Uterus (tissue), 2 donors: Measurements from ENCODE around the gene MPPED1.

Experiments used
- CTCF ChIP-seq, 4 experiments: fragments of 200-600 bp in 2 of 4; fragments of 450-650 bp in 2 of 4; sonication (generic) in 2 of 4; IDR thresholded peaks; one replicate each; pipeline ENCODE4 v1.5.1; 2016 to 2019; ENCODE audit warnings: antibody characterized with exemption in 4 of 4, mild to moderate bottlenecking in 2 of 4, moderate library complexity in 1 of 4
- POLR2A ChIP-seq, 2 donors: fragments of 450-650 bp; IDR thresholded peaks; one replicate each; pipeline ENCODE4 v1.6.1; 2016; ENCODE audit warnings: antibody characterized with exemption in 2 of 2, mild to moderate bottlenecking in 1 of 2, moderate library complexity in 1 of 2

DNA sequence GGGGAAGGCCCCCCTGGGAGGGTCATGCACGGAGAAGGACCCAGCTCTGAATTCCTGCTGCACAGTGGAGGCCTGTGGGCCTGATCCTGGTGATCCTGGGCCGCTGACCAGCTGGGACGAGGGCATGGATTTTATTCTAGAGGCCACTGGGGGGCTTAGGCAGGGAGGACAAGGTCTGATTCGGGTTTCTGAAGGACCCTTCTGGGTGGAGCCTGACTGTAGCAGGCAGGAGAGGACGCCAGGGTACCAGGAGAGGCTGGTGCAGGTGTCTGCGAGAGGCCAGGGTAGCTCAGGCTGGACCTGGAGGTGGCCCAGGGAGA is 31.3 kb downstream of the MPPED1 start:
- no peak for TF ChIP-seq CTCF (IDR thresholded peaks at IDR 0.05)
- TF ChIP-seq POLR2A (IDR thresholded peaks at IDR 0.05): no peak
